CD8-positive, alpha-beta memory T cell (primary cell): ENCODE data around the gene AKT2. TPM values are rescaled to one million over a fixed set of nuclear protein-coding genes. Genes with fewer than 3 reads are reported as not detected.

Source experiments
- CTCF ChIA-PET: fragments of 350-600 bp; sonication (Branson Sonifier 250); formaldehyde crosslinking; loops from one replicate; lab custom pipeline; 2021; ENCODE audit warnings: antibody characterized with exemption; lab: Charles Lee
- POLR2A ChIA-PET: fragments of 350-600 bp; sonication (Branson Sonifier 250); formaldehyde crosslinking; loops from one replicate; lab custom pipeline; 2021; ENCODE audit warnings: antibody characterized with exemption; lab: Charles Lee
- DNase-seq, 5 donors: peaks; one replicate each; pipeline versions ENCODE4 v3.0.0 to v3.0.0-alpha.2; 2020 to 2022; ENCODE audit warnings: mixed read lengths in 1 of 5
- H3K27ac ChIP-seq: one replicate; pipeline ENCODE4 v1.7.0; 2013; ENCODE audit warnings: low read depth, mild to moderate bottlenecking, low read length, moderate library complexity
- H3K27me3 ChIP-seq: 2 replicates; pipeline ENCODE4 v1.7.0; 2013; ENCODE audit warnings: low read length, mild to moderate bottlenecking; ENCODE audit not compliant: insufficient read depth, poor library complexity, severe bottlenecking
- H3K36me3 ChIP-seq: 2 replicates; pipeline ENCODE4 v1.7.0; 2013; ENCODE audit warnings: mild to moderate bottlenecking, low read length, moderate library complexity; ENCODE audit not compliant: insufficient read depth
- H3K4me1 ChIP-seq: 2 replicates; pipeline ENCODE4 v1.7.0; 2013; ENCODE audit warnings: mild to moderate bottlenecking, low read length, moderate library complexity; ENCODE audit not compliant: insufficient read depth
- H3K4me3 ChIP-seq: 2 replicates; pipeline ENCODE4 v1.7.0; 2013; ENCODE audit warnings: mild to moderate bottlenecking, low read length
- H3K9me3 ChIP-seq: 2 replicates; pipeline ENCODE4 v1.7.0; 2013; ENCODE audit warnings: mild to moderate bottlenecking, low read length
- H3K27ac Mint-ChIP-seq, 8 donors: one replicate each; pipeline ENCODE4 v1.8.0; 2020 to 2021; ENCODE audit warnings: mixed read lengths in 8 of 8, mild to moderate bottlenecking in 6 of 8, inconsistent platforms in 3 of 8, moderate library complexity in 3 of 8
- H3K27me3 Mint-ChIP-seq, 2 donors: one replicate each; pipeline ENCODE4 v1.8.0; 2020 to 2021; ENCODE audit warnings: mixed read lengths in 2 of 2, mild to moderate bottlenecking in 1 of 2, moderate library complexity in 1 of 2
- H3K36me3 Mint-ChIP-seq, 3 donors: one replicate each; pipeline ENCODE4 v1.8.0; 2020 to 2021; ENCODE audit warnings: mixed read lengths in 3 of 3, inconsistent platforms in 1 of 3, mild to moderate bottlenecking in 1 of 3
- H3K4me1 Mint-ChIP-seq, 3 donors: one replicate each; pipeline ENCODE4 v1.8.0; 2020 to 2021; ENCODE audit warnings: mixed read lengths in 3 of 3, inconsistent platforms in 1 of 3, mild to moderate bottlenecking in 1 of 3
- H3K4me3 Mint-ChIP-seq, 7 donors: one replicate each; pipeline ENCODE4 v1.8.0; 2020 to 2021; ENCODE audit warnings: mixed read lengths in 7 of 7, mild to moderate bottlenecking in 6 of 7, moderate library complexity in 4 of 7, inconsistent platforms in 2 of 7
- H3K9me3 Mint-ChIP-seq, 5 donors: one replicate each; pipeline ENCODE4 v1.8.0; 2020 to 2022; ENCODE audit warnings: mixed read lengths in 5 of 5, mild to moderate bottlenecking in 3 of 5, moderate library complexity in 2 of 5, inconsistent platforms in 1 of 5
- polyA plus RNA-seq: library from polyadenylated mRNA; unstranded; fragments of 300-500 nt; fragmentation: Illumina TruSeq; gene quantifications from one replicate; pipeline ENCODE4 v1.2.3, GENCODE V29; 2021
- total RNA-seq, 2 experiments: library from RNA; stranded (reverse); gene quantifications; one replicate each; pipeline ENCODE4 v1.2.3, GENCODE V29; 2021

Gene AKT2
- total and polyA plus RNA-seq, 3 experiments from 2014 or later: 27.0 to 132 (median 124) TPM

- DNase-seq: no peak
- ChIA-PET CTCF (no interaction called here), POLR2A (interaction anchor here (0.6 kb wide), 1 partner anchor 43 kb away, joined by 4 read pairs; no protein-coding TSS in a partner anchor)
- Mint-ChIP-seq H3K36me3 (peaks cover 0 to 26% (median 0%) of the 10 kb centered on the region in 3 donors), H3K27me3 (peaks cover 0 to 2% of the 10 kb centered on the region in 2 donors), H3K4me1 (peaks cover 52 to 69% (median 61%) of the 10 kb centered on the region in 3 donors), H3K4me3 (peak overlapping the region; percentile 89 to 98 (median 95)), H3K27ac (peak overlapping the region; percentile 88 to 100 (median 98)), H3K9me3 (no peaks in the 10 kb centered on the region)
- peak overlapping the region; percentile 66 for H3K4me3 ChIP-seq
- peaks cover 2% of the 10 kb centered on the region for H3K36me3 ChIP-seq
- no peaks in the 10 kb centered on the region for H3K27me3 ChIP-seq
- peaks cover 60% of the 10 kb centered on the region for H3K4me1 ChIP-seq
- no peaks in the 10 kb centered on the region for H3K9me3 ChIP-seq
- peak overlapping the region; percentile 85 for H3K27ac ChIP-seq
Measured at GRCh38 chr19:40283414-40284250, 1.5 kb downstream of the AKT2 start.

- H3K27me3 Mint-ChIP-seq: peaks cover 0 to 2% of the 10 kb centered on the region in 2 donors
- H3K27ac Mint-ChIP-seq: peak overlapping the region; percentile 65 to 99 (median 94)
- no peaks in the 10 kb centered on the region for H3K27me3 ChIP-seq
- H3K4me3 Mint-ChIP-seq: peak overlapping the region; percentile 89 to 98 (median 95)
- H3K4me1 ChIP-seq: peaks cover 63% of the 10 kb centered on the region
- no peak for DNase-seq
- no peaks in the 10 kb centered on the region for H3K9me3 ChIP-seq
- peaks cover 57 to 76% (median 68%) of the 10 kb centered on the region in 3 donors for H3K4me1 Mint-ChIP-seq
- no peak overlapping the region for H3K4me3 ChIP-seq
- peaks cover 0 to 32% (median 0%) of the 10 kb centered on the region in 3 donors for H3K36me3 Mint-ChIP-seq
- CTCF ChIA-PET: no interaction called here
- no peaks in the 10 kb centered on the region for H3K9me3 Mint-ChIP-seq
- peaks cover 4% of the 10 kb centered on the region for H3K36me3 ChIP-seq
- H3K27ac ChIP-seq: peak overlapping the region; percentile 85
- POLR2A ChIA-PET: interaction anchor here (0.6 kb wide), 1 partner anchor 1068 kb away, joined by 3 read pairs; no protein-coding TSS in a partner anchor
Measured at GRCh38 chr19:40282920-40283319, 2.2 kb downstream of the AKT2 start.

GRCh38 chr19:40282209-40282580 is 3.0 kb downstream of the AKT2 start:
- H3K4me3 Mint-ChIP-seq: peak overlapping the region in 2 of 7 donors; percentile 98
- CTCF ChIA-PET: no interaction called here
- Histone ChIP-seq H3K4me3 (no peak overlapping the region), H3K36me3 (peaks cover 4% of the 10 kb centered on the region), H3K27ac (no peak overlapping the region), H3K27me3 (no peaks in the 10 kb centered on the region), H3K4me1 (peaks cover 70% of the 10 kb centered on the region), H3K9me3 (no peaks in the 10 kb centered on the region)
- H3K9me3 Mint-ChIP-seq: no peaks in the 10 kb centered on the region
- POLR2A ChIA-PET: interaction anchor here (0.6 kb wide), 1 partner anchor 1069 kb away, joined by 3 read pairs; no protein-coding TSS in a partner anchor
- peaks cover 0 to 33% (median 0%) of the 10 kb centered on the region in 3 donors for H3K36me3 Mint-ChIP-seq
- H3K4me1 Mint-ChIP-seq: peaks cover 63 to 83% (median 75%) of the 10 kb centered on the region in 3 donors
- H3K27me3 Mint-ChIP-seq: peaks cover 0 to 2% of the 10 kb centered on the region in 2 donors
- peak overlapping the region in 3 of 8 donors; percentile 92 to 99 (median 99) for H3K27ac Mint-ChIP-seq
- DNase-seq: no peak

- Histone ChIP-seq H3K9me3 (no peaks in the 10 kb centered on the region), H3K36me3 (peaks cover 4% of the 10 kb centered on the region), H3K4me3 (no peak overlapping the region), H3K27me3 (no peaks in the 10 kb centered on the region), H3K27ac (no peak overlapping the region), H3K4me1 (peaks cover 75% of the 10 kb centered on the region)
- CTCF ChIA-PET: no interaction called here
- Mint-ChIP-seq H3K4me1 (peaks cover 62 to 85% (median 77%) of the 10 kb centered on the region in 3 donors), H3K27me3 (peaks cover 0 to 2% of the 10 kb centered on the region in 2 donors), H3K36me3 (peaks cover 0 to 33% (median 0%) of the 10 kb centered on the region in 3 donors), H3K4me3 (peak overlapping the region in 1 of 7 donors; percentile 28), H3K9me3 (no peaks in the 10 kb centered on the region), H3K27ac (peak overlapping the region in 5 of 8 donors; percentile 17 to 92 (median 38))
- no peak for DNase-seq
- POLR2A ChIA-PET: no interaction called here
Measured at GRCh38 chr19:40281381-40282208, 3.5 kb downstream of the AKT2 start.

- H3K9me3 ChIP-seq: no peaks in the 10 kb centered on the region
- peaks cover 71% of the 10 kb centered on the region for H3K4me1 ChIP-seq
- H3K27ac ChIP-seq: no peak overlapping the region
- DNase-seq: peak in 1 of 5 donors; percentile 44
- peaks cover 4% of the 10 kb centered on the region for H3K36me3 ChIP-seq
- ChIA-PET POLR2A (no interaction called here), CTCF (no interaction called here)
- H3K4me3 Mint-ChIP-seq: peak overlapping the region in 4 of 7 donors; percentile 29 to 65 (median 44)
- H3K36me3 Mint-ChIP-seq: peaks cover 0 to 32% (median 0%) of the 10 kb centered on the region in 3 donors
- H3K9me3 Mint-ChIP-seq: no peaks in the 10 kb centered on the region
- H3K27me3 Mint-ChIP-seq: peaks cover 0 to 2% of the 10 kb centered on the region in 2 donors
- H3K4me1 Mint-ChIP-seq: peaks cover 59 to 86% (median 74%) of the 10 kb centered on the region in 3 donors
- peak overlapping the region in 5 of 8 donors; percentile 50 to 92 (median 72) for H3K27ac Mint-ChIP-seq
- H3K27me3 ChIP-seq: no peaks in the 10 kb centered on the region
- H3K4me3 ChIP-seq: no peak overlapping the region
Measured at GRCh38 chr19:40280608-40281221, 4.4 kb downstream of the AKT2 start.

GRCh38 chr19:40279761-40280607 is 5.2 kb downstream of the AKT2 start:
- Histone ChIP-seq H3K27me3 (no peaks in the 10 kb centered on the region), H3K27ac (no peak overlapping the region), H3K9me3 (no peaks in the 10 kb centered on the region), H3K4me1 (peaks cover 74% of the 10 kb centered on the region), H3K4me3 (no peak overlapping the region), H3K36me3 (peaks cover 4% of the 10 kb centered on the region)
- H3K27ac Mint-ChIP-seq: peak overlapping the region in 7 of 8 donors; percentile 39 to 92 (median 60)
- H3K36me3 Mint-ChIP-seq: peaks cover 0 to 30% (median 0%) of the 10 kb centered on the region in 3 donors
- peaks cover 61 to 87% (median 76%) of the 10 kb centered on the region in 3 donors for H3K4me1 Mint-ChIP-seq
- DNase-seq: peak in 2 of 5 donors; percentile 17 to 26
- CTCF ChIA-PET: interaction anchor here (0.7 kb wide), 1 partner anchor 355 kb away, joined by 3 read pairs; no protein-coding TSS in a partner anchor
- H3K27me3 Mint-ChIP-seq: peaks cover 0 to 2% of the 10 kb centered on the region in 2 donors
- H3K4me3 Mint-ChIP-seq: peak overlapping the region in 4 of 7 donors; percentile 26 to 61 (median 44)
- POLR2A ChIA-PET: no interaction called here
- H3K9me3 Mint-ChIP-seq: no peaks in the 10 kb centered on the region
